WTC11 (cell line): ENCODE measurements around the gene ENG. TPM values are rescaled to one million over a fixed set of nuclear protein-coding genes. Genes with fewer than 3 reads are reported as not detected.
A peak's percentile ranks its signal among the peaks of the same experiment; 100 is the strongest.

Experiments used
- ATAC-seq: fragments of 200-7000 bp; cut with Tn5 transposase; 2 replicates; pipeline ENCODE4 v1.10.0; 2021; ENCODE audit warnings: mild to moderate bottlenecking, moderate library complexity
- CTCF ChIA-PET: fragments of 300-600 bp; sonication (Branson Sonifier 250); formaldehyde crosslinking; loops from one replicate; lab custom pipeline; 2021; ENCODE audit warnings: antibody characterized with exemption; lab: Charles Lee
- POLR2A ChIA-PET: fragments of 350-600 bp; sonication (Branson Sonifier 250); formaldehyde crosslinking; loops from one replicate; lab custom pipeline; 2021; ENCODE audit warnings: antibody characterized with exemption; lab: Charles Lee
- DNase-seq: peaks from one replicate; pipeline ENCODE4 v3.0.0; 2021; ENCODE audit warnings: low spot score
- H3K27ac Mint-ChIP-seq: 2 replicates; pipeline ENCODE4 v1.8.0; 2021; ENCODE audit warnings: mixed read lengths
- H3K27me3 Mint-ChIP-seq: 2 replicates; pipeline ENCODE4 v1.8.0; 2021; ENCODE audit warnings: low read depth, mild to moderate bottlenecking, moderate library complexity, mixed read lengths
- H3K36me3 Mint-ChIP-seq: 2 replicates; pipeline ENCODE4 v1.8.0; 2021; ENCODE audit warnings: mixed read lengths
- H3K4me1 Mint-ChIP-seq: 2 replicates; pipeline ENCODE4 v1.8.0; 2022; ENCODE audit warnings: mixed read lengths
- H3K4me3 Mint-ChIP-seq: 2 replicates; pipeline ENCODE4 v1.8.0; 2021; ENCODE audit warnings: mild to moderate bottlenecking, moderate library complexity, mixed read lengths
- H3K9me3 Mint-ChIP-seq: 2 replicates; pipeline ENCODE4 v1.8.0; 2021; ENCODE audit warnings: mixed read lengths
- ARID4B ChIP-seq: sonication (generic); formaldehyde crosslinking; IDR thresholded peaks from 2 replicates; pipeline ENCODE4 v1.8.0; 2023; ENCODE audit warnings: missing genetic modification reagents, mild to moderate bottlenecking, borderline replicate concordance
- ATF1 ChIP-seq: sonication (generic); formaldehyde crosslinking; IDR thresholded peaks from 2 replicates; pipeline ENCODE4 v1.8.1; 2023; ENCODE audit warnings: mild to moderate bottlenecking, moderate library complexity, missing genetic modification reagents
- ELF4 ChIP-seq: sonication (generic); formaldehyde crosslinking; IDR thresholded peaks from 2 replicates; pipeline ENCODE4 v1.8.1; 2022; ENCODE audit warnings: low read depth, mild to moderate bottlenecking, moderate library complexity, missing genetic modification reagents
- FOXK1 ChIP-seq: sonication (generic); formaldehyde crosslinking; IDR thresholded peaks from 2 replicates; pipeline ENCODE4 v1.8.0; 2022; ENCODE audit warnings: mild to moderate bottlenecking, moderate library complexity, missing genetic modification reagents
- FOXP1 ChIP-seq: sonication (generic); formaldehyde crosslinking; IDR thresholded peaks from 2 replicates; pipeline ENCODE4 v1.8.0; 2022; ENCODE audit warnings: missing genetic modification reagents, mild to moderate bottlenecking, moderate library complexity, borderline replicate concordance
- GABPB1 ChIP-seq: sonication (generic); formaldehyde crosslinking; IDR thresholded peaks from 2 replicates; pipeline ENCODE4 v1.8.1; 2023; ENCODE audit warnings: mild to moderate bottlenecking, missing genetic modification reagents
- IRF1 ChIP-seq: sonication (generic); formaldehyde crosslinking; IDR thresholded peaks from 2 replicates; pipeline ENCODE4 v1.8.0; 2023; ENCODE audit warnings: missing genetic modification reagents
- KAT7 ChIP-seq: sonication (generic); formaldehyde crosslinking; IDR thresholded peaks from 2 replicates; pipeline ENCODE4 v1.8.1; 2023; ENCODE audit warnings: missing genetic modification reagents, mild to moderate bottlenecking, borderline replicate concordance
- NFE2L1 ChIP-seq: sonication (generic); formaldehyde crosslinking; IDR thresholded peaks from 2 replicates; pipeline ENCODE4 v1.8.1; 2023; ENCODE audit warnings: missing genetic modification reagents
- SOX15 ChIP-seq: fragments of 250-450 bp; sonication (Bioruptor Pico); IDR thresholded peaks from 2 replicates; pipeline ENCODE4 v1.9.0; 2021; ENCODE audit warnings: mild to moderate bottlenecking
- SP1 ChIP-seq: sonication (generic); formaldehyde crosslinking; conservative IDR thresholded peaks from 2 replicates; pipeline ENCODE4 v1.8.1; 2022; ENCODE audit warnings: missing genetic modification reagents
- STAT6 ChIP-seq: sonication (generic); formaldehyde crosslinking; conservative IDR thresholded peaks from 2 replicates; pipeline ENCODE4 v1.8.1; 2023; ENCODE audit warnings: mild to moderate bottlenecking, low read depth, missing genetic modification reagents, moderate library complexity
- TP53 ChIP-seq: sonication (generic); formaldehyde crosslinking; IDR thresholded peaks from 2 replicates; pipeline ENCODE4 v1.8.1; 2023; ENCODE audit warnings: mild to moderate bottlenecking, missing genetic modification reagents
- ZNF232 ChIP-seq: sonication (generic); formaldehyde crosslinking; IDR thresholded peaks from 2 replicates; pipeline ENCODE4 v1.8.0; 2022; ENCODE audit warnings: mild to moderate bottlenecking, missing genetic modification reagents
- ZNF416 ChIP-seq: fragments of 250-450 bp; sonication (Bioruptor Pico); IDR thresholded peaks from 2 replicates; pipeline ENCODE4 v1.9.0; 2021; ENCODE audit warnings: mild to moderate bottlenecking, inconsistent platforms
- ZNF423 ChIP-seq: fragments of 250-450 bp; sonication (Bioruptor Pico); IDR thresholded peaks from 2 replicates; pipeline ENCODE4 v2.1.2; 2022; ENCODE audit warnings: mild to moderate bottlenecking, moderate library complexity
- ZNF532 ChIP-seq: fragments of 250-450 bp; sonication (Bioruptor Pico); IDR thresholded peaks from 2 replicates; pipeline ENCODE4 v1.9.0; 2021; ENCODE audit warnings: mild to moderate bottlenecking, borderline replicate concordance
- total RNA-seq: library from RNA; stranded (reverse); gene quantifications from 3 replicates; pipeline ENCODE4 v1.2.3, GENCODE V29; 2021

ENG gene
- total RNA-seq, 1 experiment from 2014 or later = 4.4 TPM

- TF ChIP-seq STAT6 (CRISPR knock-in tag) (no peak), ELF4 (CRISPR knock-in tag) (no peak), ARID4B (CRISPR knock-in tag) (no peak), ZNF532 (CRISPR knock-in tag) (no peak), ZNF416 (CRISPR knock-in tag) (no peak), ZNF232 (CRISPR knock-in tag) (no peak), SP1 (no peak), NFE2L1 (CRISPR knock-in tag) (no peak)
Observed at GRCh38 chr9:127826253-127826913, 28.1 kb downstream of the ENG start (continued).

GRCh38 chr9:127825319-127826051 is 29.0 kb downstream of the ENG start:
- peaks cover 4% of the 10 kb centered on the region; the same call in 1 of the 2 replicates for H3K36me3 Mint-ChIP-seq
- peak overlapping the region; percentile 60; the same call in 1 of the 2 replicates for H3K27ac Mint-ChIP-seq
- peaks cover 23% of the 10 kb centered on the region for H3K27me3 Mint-ChIP-seq
- peak; percentile 97 for DNase-seq
- H3K4me1 Mint-ChIP-seq = peaks cover 33% of the 10 kb centered on the region
- POLR2A ChIA-PET = interaction anchor here (0.6 kb wide), 1 partner anchor 121 kb away, joined by 3 read pairs; no protein-coding TSS in a partner anchor
- CTCF ChIA-PET = interaction anchor here (0.5 to 6.6 kb wide), 33 partner anchors 10 to 299 kb away, joined by 3 to 115 read pairs (median 4); partner anchors contain the start of genes CDK9, ENG, FPGS and ST6GALNAC4
- peak overlapping the region; percentile 64 for H3K4me3 Mint-ChIP-seq
- peak; percentile 88 for ATAC-seq
- no peaks in the 10 kb centered on the region for H3K9me3 Mint-ChIP-seq
- TF ChIP-seq TP53 = no peak
- TF ChIP-seq SP1 = 0 out of 2 replicates have a peak, but pooled peaks have one; percentile 51
- no peak for TF ChIP-seq IRF1 (CRISPR knock-in tag)
- no peak for TF ChIP-seq FOXP1 (CRISPR knock-in tag)
- TF ChIP-seq ATF1 (CRISPR knock-in tag) = no peak
- TF ChIP-seq NFE2L1 (CRISPR knock-in tag) = no peak
- no peak for TF ChIP-seq ZNF423
- TF ChIP-seq SOX15 (CRISPR knock-in tag) = no peak
- no peak for TF ChIP-seq STAT6 (CRISPR knock-in tag)
- TF ChIP-seq FOXK1 (CRISPR knock-in tag) = peak; percentile 9; the same call in 1 of the 2 replicates
- TF ChIP-seq GABPB1 = peak; percentile 40; the same call in 1 of the 2 replicates
- no peak for TF ChIP-seq KAT7 (CRISPR knock-in tag)
